DND-41 (cell line): ENCODE results near the gene CKS1B.

ENCODE experiments used
- ATAC-seq: fragments of 200-7000 bp; cut with Tn5 transposase; 3 replicates; pipeline ENCODE4 v1.9.1; 2021; ENCODE audit warnings: low read depth; ENCODE audit not compliant: insufficient read depth
- DNase-seq: peaks from one replicate; pipeline ENCODE4 v3.0.0-alpha.2; 2020
- H2AFZ ChIP-seq: 2 replicates; pipeline ENCODE4 v1.6.0; 2012; ENCODE audit warnings: low read depth, low read length
- H3K27ac ChIP-seq: 2 replicates; pipeline ENCODE4 v1.5.1; 2012; ENCODE audit warnings: low read length, inconsistent platforms
- H3K27me3 ChIP-seq: fragments of 200-600 bp; sonication (generic); 2 replicates; pipeline ENCODE4 v1.6.0; 2012; ENCODE audit warnings: low read length, mild to moderate bottlenecking, inconsistent platforms; ENCODE audit not compliant: insufficient read depth, poor library complexity
- H3K36me3 ChIP-seq: 2 replicates; pipeline ENCODE4 v1.5.1; 2012; ENCODE audit warnings: low read length, inconsistent platforms; ENCODE audit not compliant: insufficient read depth
- H3K4me1 ChIP-seq: 2 replicates; pipeline ENCODE4 v1.5.1; 2012; ENCODE audit warnings: mild to moderate bottlenecking, low read length; ENCODE audit not compliant: insufficient read depth
- H3K4me2 ChIP-seq: 2 replicates; pipeline ENCODE4 v1.6.0; 2012; ENCODE audit warnings: mild to moderate bottlenecking, moderate library complexity, low read length, inconsistent platforms; ENCODE audit not compliant: insufficient read depth
- H3K4me3 ChIP-seq, 2 experiments: fragments of 200-600 bp in 1 of 2; shearing (Covaris generic) in 1 of 2; 2 replicates each; pipeline ENCODE4 v1.5.1; 2012 to 2016; ENCODE audit warnings: inconsistent platforms in 2 of 2, low read length in 2 of 2, mild to moderate bottlenecking in 2 of 2, low read depth in 1 of 2, moderate library complexity in 1 of 2
- H3K79me2 ChIP-seq: 2 replicates; pipeline ENCODE4 v1.6.0; 2012; ENCODE audit warnings: low read length, inconsistent platforms; ENCODE audit not compliant: insufficient read depth
- H3K9ac ChIP-seq: 2 replicates; pipeline ENCODE4 v1.6.0; 2012; ENCODE audit warnings: low read depth, mild to moderate bottlenecking, inconsistent platforms, low read length, moderate library complexity
- H3K9me3 ChIP-seq: 2 replicates; pipeline ENCODE4 v1.5.1; 2012; ENCODE audit warnings: low read length, moderate library complexity, mild to moderate bottlenecking, inconsistent platforms; ENCODE audit not compliant: insufficient read depth, severe bottlenecking
- H4K20me1 ChIP-seq: 2 replicates; pipeline ENCODE4 v1.6.0; 2012; ENCODE audit warnings: low read length; ENCODE audit not compliant: insufficient read depth
- EZH2 ChIP-seq: IDR thresholded peaks from 3 replicates; pipeline ENCODE4 v1.6.1; 2012; ENCODE audit warnings: borderline replicate concordance, low read depth, mild to moderate bottlenecking, moderate library complexity, low read length, inconsistent platforms; ENCODE audit not compliant: severe bottlenecking
- TF ChIP-seq, protein P1 (sequence below): IDR thresholded peaks from 2 replicates; pipeline ENCODE4 v1.5.1; 2012; ENCODE audit warnings: borderline replicate concordance, low read length, moderate library complexity, mild to moderate bottlenecking; ENCODE audit not compliant: poor library complexity, severe bottlenecking; ENCODE audit errors: extremely low read depth

Gene CKS1B

DNA sequence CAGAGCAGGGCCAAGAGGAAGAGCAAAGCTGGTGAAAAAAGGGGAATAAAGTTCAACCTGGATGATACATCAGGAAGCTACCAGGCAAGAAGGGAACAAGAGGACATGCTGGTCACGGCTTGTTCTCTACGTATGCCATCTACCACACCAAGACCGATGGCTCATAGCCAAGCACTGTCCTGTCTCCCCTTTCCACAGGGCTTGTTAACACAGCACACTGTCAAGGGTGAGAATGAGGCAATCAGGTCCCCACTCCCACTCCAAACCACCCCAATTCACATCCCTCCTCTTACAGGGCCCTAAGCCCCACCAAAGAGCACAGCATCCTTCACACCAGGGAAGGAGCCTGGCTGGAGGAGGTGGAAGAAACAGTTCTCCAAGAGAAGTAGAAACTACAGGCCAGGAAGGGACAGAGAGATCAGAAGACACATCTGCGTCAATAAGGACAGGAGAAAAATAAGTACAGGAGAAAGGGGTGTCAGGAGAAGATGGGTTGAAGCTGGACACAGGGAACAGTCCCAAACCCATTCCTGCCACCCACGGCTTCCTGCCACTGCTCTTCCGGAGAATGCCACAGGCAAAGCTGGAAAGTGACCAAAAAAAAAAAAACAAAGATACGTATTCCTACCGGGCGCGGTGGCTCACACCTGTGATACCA is 3.0 kb upstream of the CKS1B start:
- peaks cover 64% of the 10 kb centered on the region for H3K79me2 ChIP-seq

DNA sequence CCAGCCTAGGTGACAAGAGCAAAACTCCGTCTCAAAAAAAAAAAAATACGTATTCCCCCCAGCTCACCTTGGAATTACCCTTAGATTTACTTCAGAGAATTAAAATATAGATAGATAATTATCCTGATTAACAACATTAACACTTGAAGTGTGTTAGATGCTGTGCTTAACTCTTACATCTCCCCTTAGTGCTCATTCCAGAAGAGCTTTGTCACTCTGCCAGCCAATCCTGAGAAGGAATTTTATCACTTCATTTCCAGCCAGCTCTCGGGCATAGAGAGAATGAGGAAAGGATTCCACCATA is 2.3 kb upstream of the CKS1B start:
- no peak overlapping the region for H3K9ac ChIP-seq

More for the DNA sequence above, 3.0 kb upstream of the CKS1B start:
- Histone ChIP-seq H3K4me1 (peaks cover 44% of the 10 kb centered on the region), H3K4me2 (peak overlapping the region; percentile 46), H3K36me3 (peaks cover 53% of the 10 kb centered on the region), H3K9ac (no peak overlapping the region), H3K27me3 (no peaks in the 10 kb centered on the region), H3K9me3 (no peaks in the 10 kb centered on the region), H2AFZ (no peak overlapping the region), H3K4me3 (no peak overlapping the region), H4K20me1 (peaks cover 46% of the 10 kb centered on the region), H3K27ac (0 out of 2 replicates have a peak overlapping the region, but pooled peaks have one; percentile 22)
- no peak for ATAC-seq
- no peak for TF ChIP-seq EZH2
- TF ChIP-seq, protein P1, sequence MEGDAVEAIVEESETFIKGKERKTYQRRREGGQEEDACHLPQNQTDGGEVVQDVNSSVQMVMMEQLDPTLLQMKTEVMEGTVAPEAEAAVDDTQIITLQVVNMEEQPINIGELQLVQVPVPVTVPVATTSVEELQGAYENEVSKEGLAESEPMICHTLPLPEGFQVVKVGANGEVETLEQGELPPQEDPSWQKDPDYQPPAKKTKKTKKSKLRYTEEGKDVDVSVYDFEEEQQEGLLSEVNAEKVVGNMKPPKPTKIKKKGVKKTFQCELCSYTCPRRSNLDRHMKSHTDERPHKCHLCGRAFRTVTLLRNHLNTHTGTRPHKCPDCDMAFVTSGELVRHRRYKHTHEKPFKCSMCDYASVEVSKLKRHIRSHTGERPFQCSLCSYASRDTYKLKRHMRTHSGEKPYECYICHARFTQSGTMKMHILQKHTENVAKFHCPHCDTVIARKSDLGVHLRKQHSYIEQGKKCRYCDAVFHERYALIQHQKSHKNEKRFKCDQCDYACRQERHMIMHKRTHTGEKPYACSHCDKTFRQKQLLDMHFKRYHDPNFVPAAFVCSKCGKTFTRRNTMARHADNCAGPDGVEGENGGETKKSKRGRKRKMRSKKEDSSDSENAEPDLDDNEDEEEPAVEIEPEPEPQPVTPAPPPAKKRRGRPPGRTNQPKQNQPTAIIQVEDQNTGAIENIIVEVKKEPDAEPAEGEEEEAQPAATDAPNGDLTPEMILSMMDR, result no peak
- DNase-seq, result no peak

DNA sequence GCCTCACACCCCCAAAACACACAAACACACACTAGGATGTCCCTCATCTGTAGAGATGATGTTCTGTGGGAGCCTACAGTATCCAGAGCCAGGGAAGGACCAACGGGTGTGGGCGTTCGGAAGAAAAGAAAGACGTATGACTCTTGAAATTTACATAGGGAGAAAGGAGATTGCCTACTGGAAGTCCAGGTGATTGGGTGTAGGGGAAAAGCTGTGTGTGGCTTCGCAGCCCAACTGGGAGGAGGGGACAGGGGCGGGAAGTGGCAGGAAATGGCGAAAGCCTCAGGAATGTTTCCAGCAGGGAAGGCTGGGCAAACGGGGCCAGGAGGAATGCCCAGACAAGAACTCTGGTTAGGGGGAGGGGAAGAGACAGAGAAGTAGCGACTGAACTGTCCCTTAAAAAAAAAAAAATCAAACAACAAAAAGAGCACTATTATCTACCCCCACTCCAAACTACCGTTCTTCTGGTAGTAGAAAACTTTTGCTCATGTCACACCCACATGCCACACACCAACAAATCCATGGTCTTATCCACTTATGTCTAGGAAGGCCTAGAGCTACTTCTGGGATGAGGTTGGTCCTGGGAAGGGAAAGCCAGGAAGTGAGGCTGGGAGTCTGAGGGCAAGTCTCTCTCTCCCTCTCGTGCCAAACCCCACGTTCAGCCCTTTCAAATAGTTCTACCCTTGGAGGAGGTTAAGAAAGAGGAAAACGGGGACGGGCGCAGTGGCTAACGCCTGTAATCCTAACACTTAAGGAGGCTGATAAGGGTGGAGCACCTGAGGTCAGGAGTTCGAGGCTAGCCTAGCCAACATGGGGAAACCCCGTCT is 1.8 kb upstream of the CKS1B start:
- Histone ChIP-seq H3K9ac (peak overlapping the region; percentile 91), H3K4me2 (peak overlapping the region; percentile 71), H3K4me3 (peak overlapping the region in 1 of 2 experiments; percentile 79; a peak in 2 of 4 replicates), H4K20me1 (peaks cover 55% of the 10 kb centered on the region), H3K36me3 (peaks cover 53% of the 10 kb centered on the region), H3K4me1 (peaks cover 56% of the 10 kb centered on the region), H3K27ac (no peak overlapping the region), H3K79me2 (peaks cover 77% of the 10 kb centered on the region), H2AFZ (no peak overlapping the region), H3K27me3 (no peaks in the 10 kb centered on the region), H3K9me3 (no peaks in the 10 kb centered on the region)
- no peak for DNase-seq
- no peak for TF ChIP-seq EZH2
- TF ChIP-seq, protein P1, result no peak
- no peak for ATAC-seq

More for the DNA sequence above, 2.3 kb upstream of the CKS1B start:
- Histone ChIP-seq H3K9me3 (no peaks in the 10 kb centered on the region), H3K4me2 (peak overlapping the region; percentile 71; the same call in 1 of the 2 replicates), H3K4me3 (no peak overlapping the region), H2AFZ (no peak overlapping the region), H3K27ac (no peak overlapping the region), H3K36me3 (peaks cover 53% of the 10 kb centered on the region), H3K27me3 (no peaks in the 10 kb centered on the region), H3K4me1 (peaks cover 51% of the 10 kb centered on the region), H3K79me2 (peaks cover 71% of the 10 kb centered on the region), H4K20me1 (peaks cover 51% of the 10 kb centered on the region)
- no peak for DNase-seq
- TF ChIP-seq, protein P1, result no peak
- TF ChIP-seq EZH2, result no peak
- no peak for ATAC-seq
